Heart left ventricle (tissue), 16 donors: ENCODE measurements around the gene ADI1. TPM values are rescaled to one million over a fixed set of nuclear protein-coding genes. Genes with fewer than 3 reads are reported as not detected.

Experiments
- ATAC-seq, 4 donors: fragments of 200-7000 bp; cut with Tn5 transposase; one replicate each; pipeline ENCODE4 v1.9.1; 2020 to 2022; ENCODE audit warnings: moderate library complexity in 4 of 4, mild to moderate bottlenecking in 3 of 4, moderate number of reproducible peaks in 1 of 4
- DNase-seq, 5 donors: peaks; one replicate each; pipeline ENCODE4 v3.0.0-alpha.2; 2020
- H3K27ac ChIP-seq, 12 donors: fragments of 200-600 bp; sonication (generic) in 4 of 12; one replicate each; pipeline versions ENCODE4 v1.5.0 to v1.8.0; 2016 to 2022; ENCODE audit warnings: mild to moderate bottlenecking in 2 of 12
- H3K27me3 ChIP-seq, 9 donors: fragments of 200-600 bp; sonication (generic) in 2 of 9; one replicate each; pipeline versions ENCODE4 v1.5.1 to v1.8.0; 2016 to 2022; ENCODE audit warnings: mild to moderate bottlenecking in 3 of 9
- H3K36me3 ChIP-seq, 9 donors: fragments of 200-600 bp; sonication (generic) in 2 of 9; one replicate each; pipeline versions ENCODE4 v1.5.0 to v1.8.0; 2018 to 2022; ENCODE audit warnings: mild to moderate bottlenecking in 2 of 9
- H3K4me1 ChIP-seq, 12 donors: fragments of 200-600 bp; sonication (generic) in 4 of 12; one replicate each; pipeline versions ENCODE4 v1.5.0 to v1.8.0; 2016 to 2022; ENCODE audit warnings: mild to moderate bottlenecking in 3 of 12
- H3K4me3 ChIP-seq, 12 donors: fragments of 200-600 bp; sonication (generic) in 4 of 12; one replicate each; pipeline versions ENCODE4 v1.5.0 to v1.8.0; 2017 to 2022; ENCODE audit warnings: mild to moderate bottlenecking in 9 of 12, moderate library complexity in 4 of 12
- H3K9me3 ChIP-seq, 12 donors: fragments of 200-600 bp; sonication (generic) in 4 of 12; one replicate each; pipeline versions ENCODE4 v1.5.0 to v1.8.0; 2016 to 2022; ENCODE audit warnings: mild to moderate bottlenecking in 1 of 12
- CTCF ChIP-seq, 12 donors: fragments of 200-600 bp; sonication (generic) in 4 of 12; IDR thresholded peaks; one replicate each; pipeline versions ENCODE4 v1.5.0 to v1.8.0; 2018 to 2022; ENCODE audit warnings: antibody characterized with exemption in 12 of 12, mild to moderate bottlenecking in 5 of 12
- POLR2A ChIP-seq, 2 donors: fragments of 450-650 bp; IDR thresholded peaks; one replicate each; pipeline ENCODE4 v1.6.1; 2017; ENCODE audit warnings: antibody characterized with exemption in 2 of 2, mild to moderate bottlenecking in 2 of 2, moderate library complexity in 2 of 2
- WGBS, 4 donors: extraction: QIAGEN DNeasy Blood & Tissue Kit in 2 of 4; methylation state at CpG; one replicate each; pipeline versions ENCODE4 v1.1.5 to v1.1.7; 2013 to 2018; 5-methylcytosine and 5-hydroxymethylcytosine counted together
- intact Hi-C, 10 donors: fragments of 100-400 bp; cut with DNase I; formaldehyde crosslinking; loops; one replicate each; pipeline versions ENCODE4 v1.11.1 to v1.14.2; 2022
- polyA plus RNA-seq, 2 donors: library from polyadenylated mRNA; stranded (reverse); fragments of 200-250 nt; gene quantifications; one replicate each; pipeline ENCODE4 v1.2.3, GENCODE V29; 2013
- total RNA-seq, 9 donors: library from RNA; depleted of rRNA in 2 of 9; stranded (reverse); fragments of >200 nt in 2 of 9; fragmentation: NEBNext Ultra II Directional in 3 of 9; extraction: Animal tissue kit (Norgen Biotek cat#: 25700) in 3 of 9; gene quantifications; one replicate each; pipeline versions ENCODE4 v1.1.0 to v1.2.4, GENCODE V29; 2016 to 2023
- donor health status: ischemic (EF 13 %, LVEDD 7.1; RV severe dilation, severe dysfunction).
- donor health status: healthy with polysubstance abuse.
- donor health status: DM: no; HTN: yes; CAD: no.
- donor health status: DM: no; HTN: no; CAD: no.
- donor health status: ischemic (EF 25% LVEDD 6.9; RV normal size, moderate dysfunction).
- donor health status: ischemic (EF 25% LVEDD 5.7; RV mildly dilated, moderate dysfunction).
- donor health status: healthy.
- donor health status: DM: yes; HTN: yes; CAD: no.
- donor health status: ischemic (EF 35%, LVEDD 5.7; RV mildly dilated, moderate dysfunction).
- donor health status: nonischemic (EF 11% LVEDD 7.7; RV severe dilation, severe dysfunction).
- donor health status: DM: yes; HTN: yes; CAD: no.
- donor health status: PGD.
- donor health status: ischemic (EF 29% LVEDD 5.4; RV normal size, mild dysfunction).
- donor health status: nonischemic (EF 23%, LVEDD 6.1; RV moderate dilation, normal function).

ADI1 gene
- total and polyA plus RNA-seq, 11 donors, result 69.2 to 200 (median 166) TPM

- Histone ChIP-seq H3K36me3 (no peaks in the 10 kb centered on the region), H3K27ac (peak overlapping the region; percentile 16 to 78 (median 68)), H3K4me3 (peak overlapping the region in 1 of 12 donors; percentile 5), H3K27me3 (no peaks in the 10 kb centered on the region), H3K4me1 (peaks cover 0 to 60% (median 44%) of the 10 kb centered on the region in 12 donors), H3K9me3 (no peaks in the 10 kb centered on the region)
- WGBS, 4 donors, result 32 to 57% (median 39%) methylated on average over 4 of the region's 4 CpGs
- TF ChIP-seq CTCF (IDR thresholded peaks at IDR 0.05), result no peak
- no peak for TF ChIP-seq POLR2A (IDR thresholded peaks at IDR 0.05)
- intact Hi-C loops, result loop anchor here in 1 of 10 donors (5.0 kb wide), 1 partner anchor 51 kb away; no protein-coding TSS in a partner anchor
- DNase-seq, result no peak
- ATAC-seq, result no peak
Measured at GRCh38 chr2:3523551-3524041, 4.3 kb upstream of the ADI1 start.

GRCh38 chr2:3522961-3523421 is 3.7 kb upstream of the ADI1 start:
- TF ChIP-seq CTCF (IDR thresholded peaks at IDR 0.05) (no peak), POLR2A (IDR thresholded peaks at IDR 0.05) (no peak)
- Histone ChIP-seq H3K36me3 (no peaks in the 10 kb centered on the region), H3K27ac (peak overlapping the region; percentile 16 to 78 (median 68)), H3K4me1 (peaks cover 0 to 62% (median 46%) of the 10 kb centered on the region in 12 donors), H3K27me3 (no peaks in the 10 kb centered on the region), H3K4me3 (peak overlapping the region in 2 of 12 donors; percentile 0 to 5), H3K9me3 (no peaks in the 10 kb centered on the region)
- DNase-seq, result no peak
- no peak for ATAC-seq
- intact Hi-C loops, result loop anchor here in 1 of 10 donors (5.0 kb wide), 1 partner anchor 51 kb away; no protein-coding TSS in a partner anchor
- WGBS, 4 donors, result 36 to 55% (median 41%) methylated on average over 13 of the region's 13 CpGs

- no peak for ATAC-seq
- Histone ChIP-seq H3K27ac (peak overlapping the region in 4 of 12 donors; percentile 2 to 99 (median 34)), H3K27me3 (no peaks in the 10 kb centered on the region), H3K9me3 (no peaks in the 10 kb centered on the region), H3K36me3 (peaks cover 0 to 9% (median 0%) of the 10 kb centered on the region in 9 donors), H3K4me3 (peak overlapping the region in 4 of 12 donors; percentile 82 to 91 (median 87)), H3K4me1 (peaks cover 0 to 71% (median 53%) of the 10 kb centered on the region in 12 donors)
- DNase-seq, result no peak
- 93 to 94% (median 94%) methylated on average over 6 of the region's 6 CpGs for WGBS, 4 donors
- TF ChIP-seq POLR2A (IDR thresholded peaks at IDR 0.05), result no peak
- intact Hi-C loops, result loop anchor here in 1 of 10 donors (5.0 kb wide), 1 partner anchor 48 kb away; no protein-coding TSS in a partner anchor
Measured at GRCh38 chr2:3520591-3520990, 1.3 kb upstream of the ADI1 start.

GRCh38 chr2:3518496-3519254 is 656 bp downstream of the ADI1 start:
- H3K4me3 ChIP-seq, result peak overlapping the region; percentile 74 to 99 (median 90)
- H3K9me3 ChIP-seq, result peaks cover 0 to 7% (median 0%) of the 10 kb centered on the region in 12 donors
- intact Hi-C loops, result loop anchor here in 2 of 10 donors (1.0 to 5.0 kb wide), 3 partner anchors 40 to 141 kb away; partner anchors contain the start of genes EIPR1 (in 2 of the 2), TRAPPC12 (in 2 of the 2) and RNASEH1 (in 1 of the 2)
- DNase-seq, result peak; percentile 99 to 100 (median 99)
- H3K36me3 ChIP-seq, result peaks cover 0 to 17% (median 3%) of the 10 kb centered on the region in 9 donors
- H3K4me1 ChIP-seq, result peaks cover 0 to 55% (median 37%) of the 10 kb centered on the region in 12 donors
- TF ChIP-seq POLR2A (IDR thresholded peaks at IDR 0.05), result peak; percentile 52 to 66
- no peak for TF ChIP-seq CTCF (IDR thresholded peaks at IDR 0.05)
- peak overlapping the region; percentile 97 to 100 (median 99) for H3K27ac ChIP-seq
- peak; percentile 90 to 96 (median 96) for ATAC-seq
- H3K27me3 ChIP-seq, result no peaks in the 10 kb centered on the region
- 1 to 2% (median 1%) methylated on average over 22 to 67 of the region's 67 CpGs for WGBS, 4 donors
